Measurements from ENCODE around the gene SQOR. TPM values are rescaled to one million over a fixed set of nuclear protein-coding genes. Genes with fewer than 3 reads are reported as not detected.
A peak's percentile ranks its signal among the peaks of the same experiment; 100 is the strongest.

The SQOR gene
- total RNA-seq, 1 experiment from 2014 or later = 40.9 TPM

- Histone ChIP-seq H3K79me2 (ENCODE audit: low read depth) (no peaks in the 10 kb centered on the region), H4K20me1 (ENCODE audit: insufficient read depth) (no peaks in the 10 kb centered on the region), H3K4me1 (replicated peaks; ENCODE audit: insufficient read depth) (no peaks in the 10 kb centered on the region), H3K27ac (no peak overlapping the region), H2AFZ (no peak overlapping the region), H3K4me3 (no peak overlapping the region), H3K9me3 (ENCODE audit: insufficient read depth, low read depth) (no peaks in the 10 kb centered on the region), H3K9me2 (ENCODE audit: insufficient read depth) (no peaks in the 10 kb centered on the region), H3K27me3 (ENCODE audit: insufficient read depth, low read depth) (no peaks in the 10 kb centered on the region), H3K4me2 (no peak overlapping the region), H3F3A (ENCODE audit: insufficient read depth, low read depth) (no peaks in the 10 kb centered on the region), H3K36me3 (ENCODE audit: low read depth) (no peaks in the 10 kb centered on the region)
- intact Hi-C loops (cut with micrococcal nuclease; ENCODE audit: unreplicated experiment) = no loop called here
- no peak for DNase-seq
- TF ChIP-seq CTCF (conservative IDR thresholded peaks at IDR 0.05) = no peak
- TF ChIP-seq EZH2 (IDR thresholded peaks at IDR 0.05; ENCODE audit: low read depth) = no peak
- no TSS peak for BruUV-seq (replicated peaks)
- ChIA-PET POLR2A (ENCODE audit: unreplicated experiment) (no interaction called here), CTCF (interaction anchor here (1.2 kb wide), 1 partner anchor 147 kb away, joined by 3 read pairs; no protein-coding TSS in a partner anchor)
These were observed 28.4 kb upstream of the SQOR start for GRCh38 chr15:45606413-45606812.

- no peaks in the 10 kb centered on the region for H3F3A ChIP-seq (ENCODE audit: insufficient read depth, low read depth)
- no peak overlapping the region for H3K4me2 ChIP-seq
- no peaks in the 10 kb centered on the region for H3K4me1 ChIP-seq (replicated peaks; ENCODE audit: insufficient read depth)
- H3K27me3 ChIP-seq (ENCODE audit: insufficient read depth, low read depth) = no peaks in the 10 kb centered on the region
- POLR2A ChIA-PET (ENCODE audit: unreplicated experiment) = no interaction called here
- H3K27ac ChIP-seq = no peak overlapping the region
- H3K9me2 ChIP-seq (ENCODE audit: insufficient read depth) = no peaks in the 10 kb centered on the region
- H3K4me3 ChIP-seq = no peak overlapping the region
- no peak for DNase-seq
- TF ChIP-seq EZH2 (IDR thresholded peaks at IDR 0.05; ENCODE audit: low read depth) = no peak
- no peak for TF ChIP-seq CTCF (conservative IDR thresholded peaks at IDR 0.05)
- intact Hi-C loops (cut with micrococcal nuclease; ENCODE audit: unreplicated experiment) = no loop called here
- H2AFZ ChIP-seq = no peak overlapping the region
- no peaks in the 10 kb centered on the region for H3K9me3 ChIP-seq (ENCODE audit: insufficient read depth, low read depth)
- no peaks in the 10 kb centered on the region for H3K79me2 ChIP-seq (ENCODE audit: low read depth)
- CTCF ChIA-PET = interaction anchor here (0.7 to 1.2 kb wide), 2 partner anchors 13 to 147 kb away, joined by 3 read pairs; no protein-coding TSS in a partner anchor
- no TSS peak for BruUV-seq (replicated peaks)
- H4K20me1 ChIP-seq (ENCODE audit: insufficient read depth) = no peaks in the 10 kb centered on the region
- no peaks in the 10 kb centered on the region for H3K36me3 ChIP-seq (ENCODE audit: low read depth)
These were observed 28.0 kb upstream of the SQOR start for GRCh38 chr15:45606841-45607240.

GRCh38 chr15:45611305-45611704 is 23.5 kb upstream of the SQOR start:
- Histone ChIP-seq H3K9me2 (ENCODE audit: insufficient read depth) (no peaks in the 10 kb centered on the region), H2AFZ (no peak overlapping the region), H3K27me3 (ENCODE audit: insufficient read depth, low read depth) (no peaks in the 10 kb centered on the region), H3K4me1 (replicated peaks; ENCODE audit: insufficient read depth) (peaks cover 3% of the 10 kb centered on the region; the same call in 1 of the 2 replicates), H3K4me3 (no peak overlapping the region), H3F3A (ENCODE audit: insufficient read depth, low read depth) (peaks cover 5% of the 10 kb centered on the region; the same call in 1 of the 2 replicates), H3K79me2 (ENCODE audit: low read depth) (no peaks in the 10 kb centered on the region), H3K4me2 (no peak overlapping the region), H3K9me3 (ENCODE audit: insufficient read depth, low read depth) (no peaks in the 10 kb centered on the region), H4K20me1 (ENCODE audit: insufficient read depth) (no peaks in the 10 kb centered on the region), H3K27ac (no peak overlapping the region), H3K36me3 (ENCODE audit: low read depth) (no peaks in the 10 kb centered on the region)
- intact Hi-C loops (cut with micrococcal nuclease; ENCODE audit: unreplicated experiment) = loop anchor here (1.0 to 10.0 kb wide), 5 partner anchors 89 to 487 kb away; partner anchors contain the start of genes DUOX1, DUOXA1 and SLC30A4
- DNase-seq = peak in 1 of 2 experiments; percentile 35
- ChIA-PET POLR2A (ENCODE audit: unreplicated experiment) (interaction anchor here (0.7 kb wide), 1 partner anchor 30 kb away, joined by 3 read pairs; no protein-coding TSS in a partner anchor), CTCF (interaction anchor here (0.5 to 2.0 kb wide), 6 partner anchors 21 to 694 kb away, joined by 3 to 11 read pairs (median 4); no protein-coding TSS in a partner anchor)
- no TSS peak for BruUV-seq (replicated peaks)
- TF ChIP-seq EZH2 (IDR thresholded peaks at IDR 0.05; ENCODE audit: low read depth) (no peak), CTCF (conservative IDR thresholded peaks at IDR 0.05) (peak; percentile 68)

Measured in PC-9 (cell line).